CD4-positive, CD25-positive, alpha-beta regulatory T cell (primary cell): Measurements from ENCODE around the gene RET. TPM values are rescaled to one million over a fixed set of nuclear protein-coding genes. Genes with fewer than 3 reads are reported as not detected.
A peak's percentile ranks its signal among the peaks of the same experiment; 100 is the strongest.
"Not testable (repeated sequence)": the region's sequence is repeated elsewhere in the genome, so short reads cannot be mapped to it uniquely, and the experiment has no call there.

ENCODE experiments used
- ATAC-seq, 2 donors: fragments of 150-1000 bp; cut with Tn5 transposase; one replicate each; pipeline ENCODE4 v1.10.0; 2021; ENCODE audit warnings: low read depth in 2 of 2, moderate number of reproducible peaks in 2 of 2, moderate library complexity in 1 of 2
- DNase-seq, 3 donors: peaks; one replicate each; pipeline versions ENCODE4 v3.0.0 to v3.0.0-alpha.2; 2012 to 2022; ENCODE audit warnings: mixed read lengths in 1 of 3
- H3K27ac ChIP-seq: one replicate; pipeline ENCODE4 v1.7.0; 2013; ENCODE audit warnings: mild to moderate bottlenecking, low read length; ENCODE audit not compliant: insufficient read depth, poor library complexity, severe bottlenecking
- H3K27me3 ChIP-seq: one replicate; pipeline ENCODE4 v1.7.0; 2013; ENCODE audit warnings: low read length; ENCODE audit not compliant: control insufficient read depth, insufficient read depth
- H3K36me3 ChIP-seq: one replicate; pipeline ENCODE4 v1.7.0; 2013; ENCODE audit warnings: mild to moderate bottlenecking, low read length, moderate library complexity; ENCODE audit not compliant: control insufficient read depth, insufficient read depth
- H3K4me1 ChIP-seq: 2 replicates; pipeline ENCODE4 v1.7.0; 2013; ENCODE audit warnings: mild to moderate bottlenecking, low read length; ENCODE audit not compliant: insufficient read depth, control insufficient read depth, poor library complexity, severe bottlenecking
- H3K4me3 ChIP-seq: one replicate; pipeline ENCODE4 v1.7.0; 2013; ENCODE audit warnings: low read depth, mild to moderate bottlenecking, low read length, moderate library complexity
- H3K9me3 ChIP-seq, 2 experiments: 1 replicate in 1 of 2; 2 replicates in 1 of 2; pipeline ENCODE4 v1.7.0; 2013; ENCODE audit warnings: low read length in 2 of 2, mild to moderate bottlenecking in 1 of 2, moderate library complexity in 1 of 2; ENCODE audit not compliant: control insufficient read depth in 2 of 2
- H3K27ac Mint-ChIP-seq, 3 donors: one replicate each; pipeline ENCODE4 v1.8.0; 2020 to 2022; ENCODE audit warnings: mild to moderate bottlenecking in 3 of 3, mixed read lengths in 3 of 3, moderate library complexity in 2 of 3
- H3K27me3 Mint-ChIP-seq: one replicate; pipeline ENCODE4 v1.8.0; 2022; ENCODE audit warnings: mild to moderate bottlenecking, mixed read lengths
- H3K36me3 Mint-ChIP-seq: one replicate; pipeline ENCODE4 v1.8.0; 2020; ENCODE audit warnings: mixed read lengths
- H3K4me1 Mint-ChIP-seq, 4 donors: one replicate each; pipeline ENCODE4 v1.8.0; 2020 to 2022; ENCODE audit warnings: mixed read lengths in 4 of 4, mild to moderate bottlenecking in 1 of 4
- H3K4me3 Mint-ChIP-seq, 4 donors: one replicate each; pipeline ENCODE4 v1.8.0; 2020 to 2022; ENCODE audit warnings: mild to moderate bottlenecking in 4 of 4, mixed read lengths in 4 of 4, moderate library complexity in 3 of 4
- H3K9me3 Mint-ChIP-seq, 7 donors: one replicate each; pipeline ENCODE4 v1.8.0; 2020 to 2022; ENCODE audit warnings: mixed read lengths in 7 of 7, mild to moderate bottlenecking in 3 of 7, moderate library complexity in 2 of 7
- polyA plus RNA-seq, 4 donors: library from polyadenylated mRNA; unstranded; fragments of 300-500 nt; fragmentation: Illumina TruSeq; gene quantifications; one replicate each; pipeline ENCODE4 v1.2.3, GENCODE V29; 2021
- total RNA-seq: library from RNA; stranded (reverse); gene quantifications from one replicate; pipeline ENCODE4 v1.2.3, GENCODE V29; 2022

RET gene
- total and polyA plus RNA-seq, 5 donors from 2014 or later = 0.37 TPM; not detected in 4

DNA sequence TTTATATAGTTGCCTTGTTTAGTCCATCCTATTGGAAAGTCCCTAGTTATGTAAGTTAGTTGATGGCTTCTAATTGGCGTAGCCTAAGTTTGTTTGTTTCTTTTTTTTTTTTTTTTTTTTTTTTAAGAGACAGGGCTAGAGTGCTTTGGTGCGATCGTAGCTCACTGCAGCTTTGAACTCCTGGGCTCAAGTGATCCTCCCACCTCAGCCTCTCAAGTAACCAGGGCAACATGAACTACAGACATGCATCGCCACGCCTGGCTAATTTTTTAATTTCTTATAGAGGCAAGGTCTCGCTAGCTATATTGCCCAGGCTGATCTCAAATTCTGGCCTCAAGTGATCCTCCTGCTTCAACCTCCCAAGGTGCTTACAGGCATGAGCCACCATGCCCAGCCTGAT lies 68.4 kb downstream of the RET start:
- Mint-ChIP-seq H3K9me3 (peaks cover 0 to 17% (median 0%) of the 10 kb centered on the region in 7 donors), H3K27me3 (no peaks in the 10 kb centered on the region), H3K4me1 (peaks cover 57 to 87% (median 73%) of the 10 kb centered on the region in 4 donors), H3K27ac (peak overlapping the region in 2 of 3 donors; percentile 58 to 63), H3K4me3 (peak overlapping the region in 3 of 4 donors; percentile 39 to 67 (median 49)), H3K36me3 (peaks cover 29% of the 10 kb centered on the region)
- Histone ChIP-seq H3K27ac (peak overlapping the region; percentile 47), H3K4me3 (peak overlapping the region; percentile 49), H3K4me1 (peaks cover 60% of the 10 kb centered on the region), H3K9me3 (peaks cover 0 to 10% of the 10 kb centered on the region in 2 experiments), H3K27me3 (no peaks in the 10 kb centered on the region), H3K36me3 (no peaks in the 10 kb centered on the region)
- ATAC-seq (no peak), DNase-seq (no peak)

DNA sequence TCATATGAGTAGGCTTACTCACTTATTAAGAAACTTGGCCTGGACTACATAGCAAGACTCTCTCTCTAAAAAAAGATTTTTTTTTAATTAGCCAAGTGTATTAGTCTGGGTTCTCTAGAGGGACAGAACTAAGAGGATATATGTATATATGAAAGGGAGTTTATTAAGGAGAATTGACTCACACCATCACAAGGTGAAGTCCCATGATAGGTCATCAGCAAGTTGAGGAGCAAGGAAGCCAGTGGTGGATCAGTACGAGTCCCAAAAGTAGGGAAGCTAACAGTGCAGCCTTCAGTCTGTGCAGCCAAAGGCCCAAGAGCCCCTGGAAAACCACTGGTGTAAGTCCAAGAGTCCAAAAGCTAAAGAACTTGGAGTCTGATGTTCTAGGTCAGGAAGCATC lies 69.1 kb downstream of the RET start:
- H3K27ac ChIP-seq = peak overlapping the region; percentile 5
- H3K27ac Mint-ChIP-seq = peak overlapping the region in 2 of 3 donors; percentile 58 to 74

DNA sequence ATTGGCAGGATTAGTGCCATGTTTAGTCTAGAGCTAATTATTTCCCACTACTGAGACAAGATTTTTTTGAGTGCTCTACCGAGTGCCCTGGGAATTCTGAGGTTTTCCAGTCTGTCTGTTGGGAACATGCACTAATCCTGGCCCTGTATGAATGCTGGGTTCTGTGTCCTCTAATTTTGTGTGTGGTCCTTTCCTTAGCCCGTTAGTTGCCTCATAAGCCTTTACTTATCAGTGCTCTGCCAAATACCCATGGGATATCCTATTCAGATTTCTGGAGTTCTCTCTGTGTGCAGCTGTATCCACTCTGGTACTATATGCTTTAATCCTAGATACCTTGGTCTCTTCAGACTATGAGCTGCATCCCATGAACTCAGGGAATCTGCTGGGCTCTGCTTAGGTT lies 74.5 kb downstream of the RET start:
- Mint-ChIP-seq H3K9me3 (peaks cover 0 to 17% (median 0%) of the 10 kb centered on the region in 7 donors), H3K4me1 (peaks cover 62 to 81% (median 71%) of the 10 kb centered on the region in 4 donors), H3K4me3 (peak overlapping the region; percentile 31 to 68 (median 57)), H3K27ac (peak overlapping the region in 2 of 3 donors; percentile 27 to 72), H3K36me3 (peaks cover 34% of the 10 kb centered on the region), H3K27me3 (no peaks in the 10 kb centered on the region)
- H3K9me3 ChIP-seq = peaks cover 0 to 10% of the 10 kb centered on the region in 2 experiments
- peak overlapping the region; percentile 35 for H3K4me3 ChIP-seq
- no peak for ATAC-seq
- no peak overlapping the region for H3K27ac ChIP-seq
- no peak for DNase-seq
- H3K4me1 ChIP-seq = peaks cover 27% of the 10 kb centered on the region
- no peaks in the 10 kb centered on the region for H3K27me3 ChIP-seq
- peaks cover 2% of the 10 kb centered on the region for H3K36me3 ChIP-seq

More for the DNA sequence above, 69.1 kb downstream of the RET start:
- peaks cover 0 to 10% of the 10 kb centered on the region in 2 experiments for H3K9me3 ChIP-seq
- peaks cover 27% of the 10 kb centered on the region for H3K36me3 Mint-ChIP-seq
- not testable (repeated sequence) for H3K27me3 ChIP-seq, DNase-seq, ATAC-seq, H3K27me3 Mint-ChIP-seq, H3K36me3 ChIP-seq
- H3K9me3 Mint-ChIP-seq = peaks cover 0 to 17% (median 0%) of the 10 kb centered on the region in 7 donors
- H3K4me1 ChIP-seq = peaks cover 55% of the 10 kb centered on the region
- peak overlapping the region; percentile 7 for H3K4me3 ChIP-seq
- H3K4me3 Mint-ChIP-seq = peak overlapping the region in 2 of 4 donors; percentile 59 to 67
- peaks cover 58 to 87% (median 73%) of the 10 kb centered on the region in 4 donors for H3K4me1 Mint-ChIP-seq

DNA sequence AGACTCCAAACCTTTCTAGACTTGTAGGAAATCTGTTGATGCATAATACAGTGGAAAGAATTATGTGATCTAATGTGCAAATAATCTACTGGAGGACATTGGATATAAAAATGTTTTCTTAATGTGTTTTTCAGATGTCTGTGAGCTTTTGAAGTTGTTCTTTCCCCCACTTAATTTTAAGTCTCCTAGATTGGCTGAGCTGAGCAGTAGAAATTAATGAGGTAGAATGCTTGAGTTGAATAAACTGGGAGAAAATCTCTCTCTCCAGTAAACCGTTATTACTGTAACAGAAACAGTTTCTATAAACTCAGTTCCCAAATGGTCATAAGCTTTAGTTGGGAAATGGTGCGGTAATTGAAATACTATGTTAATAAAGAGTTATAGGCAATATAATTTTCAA lies 77.0 kb downstream of the RET start:
- no peak for ATAC-seq
- H3K27me3 ChIP-seq = no peaks in the 10 kb centered on the region
- H3K9me3 ChIP-seq = peaks cover 0 to 4% of the 10 kb centered on the region in 2 experiments
- no peak for DNase-seq
- no peak overlapping the region for H3K4me3 ChIP-seq
- Mint-ChIP-seq H3K4me3 (peak overlapping the region in 2 of 4 donors; percentile 42 to 51), H3K36me3 (peaks cover 22% of the 10 kb centered on the region), H3K27ac (no peak overlapping the region), H3K4me1 (peaks cover 60 to 82% (median 71%) of the 10 kb centered on the region in 4 donors), H3K9me3 (peaks cover 0 to 5% (median 0%) of the 10 kb centered on the region in 7 donors), H3K27me3 (no peaks in the 10 kb centered on the region)
- no peak overlapping the region for H3K27ac ChIP-seq
- peaks cover 32% of the 10 kb centered on the region for H3K4me1 ChIP-seq
- peaks cover 2% of the 10 kb centered on the region for H3K36me3 ChIP-seq

DNA sequence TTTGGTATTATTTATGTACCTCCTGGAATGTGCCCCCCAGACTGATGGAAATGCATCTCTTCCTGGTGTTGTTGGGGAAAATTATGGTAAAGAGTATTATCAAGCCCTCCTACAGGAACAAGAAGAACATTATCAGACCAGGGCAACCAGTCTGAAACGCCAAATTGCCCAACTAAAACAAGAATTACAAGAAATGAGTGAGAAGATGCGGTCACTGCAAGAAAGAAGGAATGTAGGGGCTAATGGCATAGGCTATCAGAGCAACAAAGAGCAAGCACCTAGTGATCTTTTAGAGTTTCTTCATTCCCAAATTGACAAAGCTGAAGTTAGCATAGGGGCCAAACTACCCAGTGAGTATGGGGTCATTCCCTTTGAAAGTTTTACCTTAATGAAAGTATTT lies 78.4 kb downstream of the RET start:
- Mint-ChIP-seq H3K4me1 (peaks cover 64 to 80% (median 68%) of the 10 kb centered on the region in 4 donors), H3K27me3 (no peaks in the 10 kb centered on the region), H3K27ac (peak overlapping the region in 2 of 3 donors; percentile 21 to 70), H3K36me3 (peaks cover 19% of the 10 kb centered on the region), H3K4me3 (peak overlapping the region in 3 of 4 donors; percentile 6 to 26 (median 9)), H3K9me3 (peaks cover 0 to 2% (median 0%) of the 10 kb centered on the region in 7 donors)
- Histone ChIP-seq H3K9me3 (no peaks in the 10 kb centered on the region), H3K27ac (no peak overlapping the region), H3K27me3 (no peaks in the 10 kb centered on the region), H3K4me3 (peak overlapping the region; percentile 45), H3K4me1 (peaks cover 27% of the 10 kb centered on the region), H3K36me3 (peaks cover 10% of the 10 kb centered on the region)
- ATAC-seq (no peak), DNase-seq (no peak)

DNA sequence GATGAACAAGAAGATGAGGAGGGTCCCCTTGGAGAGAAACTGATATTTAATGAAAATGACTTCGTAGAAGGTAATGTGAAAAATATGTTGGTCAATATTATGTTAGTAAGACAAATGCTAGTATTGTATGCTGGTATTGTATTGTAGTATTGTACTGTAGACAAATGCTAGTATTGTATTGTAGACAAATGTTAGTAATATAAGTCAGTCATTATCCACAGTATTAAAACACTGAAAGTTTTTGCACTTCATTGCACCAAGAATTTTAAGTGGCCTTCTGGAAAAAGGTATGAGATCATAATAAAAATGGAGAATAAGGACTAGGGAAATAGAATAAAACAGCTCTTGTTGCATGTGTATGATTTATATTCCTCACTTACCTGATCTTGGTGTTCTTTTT lies 78.9 kb downstream of the RET start:
- H3K27me3 ChIP-seq = no peaks in the 10 kb centered on the region
- H3K27ac ChIP-seq = no peak overlapping the region
- peaks cover 25% of the 10 kb centered on the region for H3K4me1 ChIP-seq
- Mint-ChIP-seq H3K9me3 (no peaks in the 10 kb centered on the region), H3K4me1 (peaks cover 60 to 77% (median 67%) of the 10 kb centered on the region in 4 donors), H3K27ac (peak overlapping the region in 1 of 3 donors; percentile 52), H3K36me3 (peaks cover 17% of the 10 kb centered on the region), H3K27me3 (no peaks in the 10 kb centered on the region), H3K4me3 (peak overlapping the region in 2 of 4 donors; percentile 6 to 26)
- DNase-seq (no peak), ATAC-seq (no peak)
- H3K9me3 ChIP-seq = no peaks in the 10 kb centered on the region
- H3K36me3 ChIP-seq = peaks cover 15% of the 10 kb centered on the region
- peak overlapping the region; percentile 45 for H3K4me3 ChIP-seq

DNA sequence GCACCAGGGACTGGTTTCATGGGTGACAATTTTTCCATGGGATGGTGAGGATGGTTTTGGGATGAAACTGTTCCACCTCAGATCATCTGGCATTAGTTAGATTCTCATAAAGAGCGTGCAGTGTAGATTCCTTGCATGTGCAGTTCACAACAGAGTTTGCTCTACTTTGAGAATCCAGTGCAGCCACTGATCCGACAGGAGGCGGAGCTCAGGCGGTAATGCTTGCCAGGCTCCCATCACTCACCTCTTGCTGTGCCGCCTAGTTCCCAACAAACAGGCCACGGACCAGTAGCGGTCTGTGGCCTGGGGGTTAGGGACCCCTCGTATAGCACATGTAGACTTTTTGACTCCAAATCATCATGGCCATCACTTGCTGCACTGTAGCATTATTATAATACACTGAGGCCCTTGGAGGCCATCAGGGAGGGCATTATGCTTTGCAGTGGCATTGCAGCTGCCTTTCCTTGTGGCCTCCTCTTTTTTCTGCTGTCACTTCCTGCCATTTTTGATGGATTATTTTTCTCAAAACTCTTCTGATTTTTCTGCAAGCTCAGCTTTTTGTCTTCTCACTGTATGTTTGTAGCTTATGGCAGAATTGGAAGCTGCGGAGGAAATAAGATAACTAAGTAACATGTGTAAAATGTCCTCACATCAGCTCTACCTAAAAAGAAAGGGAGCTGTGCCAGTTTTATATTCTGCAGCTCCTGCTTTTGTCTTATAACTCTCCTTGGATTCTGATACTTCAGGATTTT lies 79.9 kb downstream of the RET start:
- H3K36me3 ChIP-seq = peaks cover 25% of the 10 kb centered on the region
- no peaks in the 10 kb centered on the region for H3K27me3 ChIP-seq
- no peak overlapping the region for H3K4me3 ChIP-seq
- ATAC-seq (no peak), DNase-seq (no peak)
- H3K4me1 ChIP-seq = peaks cover 19% of the 10 kb centered on the region
- no peaks in the 10 kb centered on the region for H3K27me3 Mint-ChIP-seq
- H3K9me3 ChIP-seq = no peaks in the 10 kb centered on the region
- peaks cover 56 to 77% (median 66%) of the 10 kb centered on the region in 4 donors for H3K4me1 Mint-ChIP-seq
- no peak overlapping the region for H3K27ac Mint-ChIP-seq
- H3K36me3 Mint-ChIP-seq = peaks cover 26% of the 10 kb centered on the region
- peak overlapping the region; percentile 49 for H3K27ac ChIP-seq
- no peaks in the 10 kb centered on the region for H3K9me3 Mint-ChIP-seq
- peak overlapping the region in 3 of 4 donors; percentile 35 to 59 (median 48) for H3K4me3 Mint-ChIP-seq
